Measurements from ENCODE around the gene DDN.

The DDN gene

GRCh38 chr12:49013428-49013827, 14.3 kb upstream of the DDN start:
- DNase-seq (ENCODE audit: low spot score): no peak

- no peak for DNase-seq (ENCODE audit: low spot score)
Measured at GRCh38 chr12:49012739-49013138, 13.6 kb upstream of the DDN start.

GRCh38 chr12:49010092-49010668, 11.0 kb upstream of the DDN start:
- DNase-seq (ENCODE audit: low spot score): no peak

GRCh38 chr12:49008943-49009342, 9.8 kb upstream of the DDN start:
- no peak for DNase-seq (ENCODE audit: low spot score)

- no peak for DNase-seq (ENCODE audit: low spot score)
Measured at GRCh38 chr12:49000346-49000745, 1.2 kb upstream of the DDN start.

GRCh38 chr12:48998497-48999353, 450 bp downstream of the DDN start:
- no peak for DNase-seq (ENCODE audit: low spot score)

GRCh38 chr12:48997719-48998496, 1.3 kb downstream of the DDN start:
- peak; percentile 82 for DNase-seq (ENCODE audit: low spot score)

- peak; percentile 79 for DNase-seq (ENCODE audit: low spot score)
Measured at GRCh38 chr12:48996794-48997718, 2.1 kb downstream of the DDN start.

GRCh38 chr12:48995086-48995879, 3.9 kb downstream of the DDN start:
- DNase-seq (ENCODE audit: low spot score): peak; percentile 94

- DNase-seq (ENCODE audit: low spot score): no peak
Measured at GRCh38 chr12:48994224-48995085, 4.7 kb downstream of the DDN start.

GRCh38 chr12:48993787-48994186, 5.4 kb downstream of the DDN start:
- no peak for DNase-seq (ENCODE audit: low spot score)

- no peak for DNase-seq (ENCODE audit: low spot score)
Measured at GRCh38 chr12:48991247-48992050, 7.7 kb downstream of the DDN start.

- no peak for DNase-seq (ENCODE audit: low spot score)
Measured at GRCh38 chr12:48990552-48990951, 8.6 kb downstream of the DDN start.

GRCh38 chr12:48988030-48988649, 11.0 kb downstream of the DDN start:
- DNase-seq (ENCODE audit: low spot score): peak; percentile 74

GRCh38 chr12:48986720-48987291, 12.4 kb downstream of the DDN start:
- DNase-seq (ENCODE audit: low spot score): peak; percentile 54

- no peak for DNase-seq (ENCODE audit: low spot score)
Measured at GRCh38 chr12:48985901-48986300, 13.3 kb downstream of the DDN start.

GRCh38 chr12:48985475-48985897, 13.7 kb downstream of the DDN start:
- peak; percentile 49 for DNase-seq (ENCODE audit: low spot score)

- no peak for DNase-seq (ENCODE audit: low spot score)
Measured at GRCh38 chr12:48982397-48983080, 16.6 kb downstream of the DDN start.

All from D341Med (cell line).